GM23338 (cell line): ENCODE data around the gene UGT1A10. TPM values are rescaled to one million over a fixed set of nuclear protein-coding genes. Genes with fewer than 3 reads are reported as not detected.

Experiments used
- ATAC-seq: fragments of 200-7000 bp; cut with Tn5 transposase; 3 replicates; pipeline ENCODE4 v1.9.1; 2020
- DNase-seq: peaks from one replicate; pipeline ENCODE4 v3.0.0-alpha.2; 2015; ENCODE audit warnings: low spot score
- H2AFZ ChIP-seq: fragments of 200-600 bp; sonication (generic); 2 replicates; pipeline ENCODE4 v1.8.0; 2016; ENCODE audit warnings: antibody characterized with exemption, mild to moderate bottlenecking, moderate library complexity
- H3F3A ChIP-seq: fragments of 200-600 bp; sonication (generic); replicated peaks from 2 replicates; pipeline ENCODE4 v1.8.0; 2017; ENCODE audit warnings: antibody characterized with exemption, mixed run types, low read depth
- H3K27ac ChIP-seq: fragments of 200-600 bp; sonication (generic); 2 replicates; pipeline ENCODE4 v1.6.1; 2016; ENCODE audit warnings: low read depth
- H3K27me3 ChIP-seq: fragments of 200-600 bp; sonication (generic); 2 replicates; pipeline ENCODE4 v1.8.0; 2016; ENCODE audit warnings: mild to moderate bottlenecking, mixed run types, moderate library complexity; ENCODE audit not compliant: insufficient read depth
- H3K36me3 ChIP-seq: fragments of 200-600 bp; sonication (generic); 2 replicates; pipeline ENCODE4 v1.8.0; 2016; ENCODE audit warnings: mild to moderate bottlenecking; ENCODE audit not compliant: insufficient read depth
- H3K4me1 ChIP-seq: fragments of 200-600 bp; sonication (generic); 2 replicates; pipeline ENCODE4 v1.8.0; 2016; ENCODE audit warnings: mild to moderate bottlenecking, moderate library complexity; ENCODE audit not compliant: insufficient read depth
- H3K4me2 ChIP-seq: fragments of 200-600 bp; sonication (generic); 2 replicates; pipeline ENCODE4 v1.7.1; 2017; ENCODE audit warnings: mixed run types
- H3K4me3 ChIP-seq: fragments of 200-600 bp; sonication (generic); 2 replicates; pipeline ENCODE4 v1.6.1; 2016; ENCODE audit warnings: mixed run types
- H3K79me2 ChIP-seq: fragments of 200-600 bp; sonication (generic); replicated peaks from 2 replicates; pipeline ENCODE4 v1.8.0; 2017; ENCODE audit warnings: mild to moderate bottlenecking; ENCODE audit not compliant: insufficient read depth
- H3K9me2 ChIP-seq: fragments of 200-600 bp; sonication (generic); 2 replicates; pipeline ENCODE4 v1.8.0; 2017; ENCODE audit not compliant: insufficient read depth
- H4K20me1 ChIP-seq: fragments of 200-600 bp; sonication (generic); replicated peaks from 2 replicates; pipeline ENCODE4 v1.8.0; 2017; ENCODE audit warnings: mild to moderate bottlenecking; ENCODE audit not compliant: insufficient read depth
- H3K27ac Mint-ChIP-seq: 2 replicates; pipeline ENCODE4 v1.8.0; 2020; ENCODE audit warnings: inconsistent platforms, mild to moderate bottlenecking, moderate library complexity, mixed read lengths
- H3K27me3 Mint-ChIP-seq: 3 replicates; pipeline ENCODE4 v1.8.0; 2022; ENCODE audit warnings: low read depth, mild to moderate bottlenecking, moderate library complexity, mixed read lengths, inconsistent platforms; ENCODE audit not compliant: insufficient read depth, poor library complexity
- H3K36me3 Mint-ChIP-seq: 3 replicates; pipeline ENCODE4 v1.8.0; 2021; ENCODE audit warnings: low read depth, mild to moderate bottlenecking, inconsistent platforms, moderate library complexity, mixed read lengths
- H3K4me1 Mint-ChIP-seq: 3 replicates; pipeline ENCODE4 v1.8.0; 2020; ENCODE audit warnings: mild to moderate bottlenecking, inconsistent platforms, mixed read lengths
- H3K4me3 Mint-ChIP-seq: 3 replicates; pipeline ENCODE4 v1.8.0; 2021; ENCODE audit warnings: moderate library complexity, mild to moderate bottlenecking, inconsistent platforms, mixed read lengths
- H3K9me3 Mint-ChIP-seq: 3 replicates; pipeline ENCODE4 v1.8.0; 2020; ENCODE audit warnings: moderate library complexity, mild to moderate bottlenecking, inconsistent platforms, mixed read lengths
- CREB1 ChIP-seq: fragments of 250-450 bp; sonication (Bioruptor Pico); IDR thresholded peaks from 2 replicates; pipeline ENCODE4 v1.5.0; 2020; ENCODE audit warnings: low read depth, mild to moderate bottlenecking, moderate library complexity
- EZH2 ChIP-seq: fragments of 200-600 bp; sonication (generic); IDR thresholded peaks from one replicate; pipeline ENCODE4 v1.8.0; 2017; ENCODE audit warnings: antibody characterized with exemption, mild to moderate bottlenecking, low read depth; ENCODE audit not compliant: unreplicated experiment
- EZH2phosphoT487 ChIP-seq: fragments of 200-600 bp; sonication (generic); IDR thresholded peaks from one replicate; pipeline ENCODE4 v1.8.1; 2018; ENCODE audit warnings: antibody characterized with exemption; ENCODE audit not compliant: unreplicated experiment
- JUNB ChIP-seq: IDR thresholded peaks from one replicate; pipeline ENCODE4 v1.6.1; 2016; ENCODE audit warnings: antibody characterized with exemption; ENCODE audit not compliant: unreplicated experiment
- NANOG ChIP-seq: IDR thresholded peaks from 2 replicates; pipeline ENCODE4 v1.6.1; 2016; ENCODE audit warnings: antibody characterized with exemption, borderline replicate concordance
- POLR2AphosphoS5 ChIP-seq: IDR thresholded peaks from 2 replicates; pipeline ENCODE4 v1.6.1; 2016; ENCODE audit warnings: antibody characterized with exemption, low read depth
- STAT1 ChIP-seq: IDR thresholded peaks from one replicate; pipeline ENCODE4 v1.6.1; 2016; ENCODE audit warnings: antibody characterized with exemption; ENCODE audit not compliant: unreplicated experiment
- ZNF114 ChIP-seq: fragments of 250-450 bp; sonication (Bioruptor Pico); IDR thresholded peaks from 2 replicates; pipeline ENCODE4 v1.5.0; 2020; ENCODE audit warnings: mild to moderate bottlenecking, moderate library complexity
- ZNF331 ChIP-seq: fragments of 250-450 bp; sonication (Bioruptor Pico); IDR thresholded peaks from 2 replicates; pipeline ENCODE4 v1.5.0; 2020; ENCODE audit warnings: low read depth, mild to moderate bottlenecking, moderate library complexity
- polyA plus RNA-seq: library from polyadenylated mRNA; unstranded; fragments of >200 nt; fragmentation: Nextera tagmentation; extraction: Ambion mirVana; gene quantifications from 2 replicates; pipeline ENCODE4 v1.2.1, GENCODE V29; 2016
- total RNA-seq: library from RNA; depleted of rRNA; stranded (reverse); fragments of >200 nt; shearing (Covaris generic); gene quantifications from 2 replicates; pipeline ENCODE4 v1.2.3, GENCODE V29; 2014
- TF ChIP-seq, protein P1 (sequence below): IDR thresholded peaks from 2 replicates; pipeline ENCODE4 v1.6.1; 2016; ENCODE audit warnings: antibody characterized with exemption
- TF ChIP-seq, protein P2 (sequence below): fragments of 250-450 bp; sonication (Bioruptor Pico); IDR thresholded peaks from 2 replicates; pipeline ENCODE4 v1.5.0; 2020; ENCODE audit warnings: mild to moderate bottlenecking, moderate library complexity
- TF ChIP-seq, protein P3 (sequence below), 2 experiments: fragments of 200-600 bp in 1 of 2; sonication (generic) in 1 of 2; conservative IDR thresholded peaks; 2 replicates each; pipeline versions ENCODE4 v1.5.1 to v1.6.1; 2016 to 2017; ENCODE audit warnings: antibody characterized with exemption in 2 of 2, low read depth in 2 of 2, mild to moderate bottlenecking in 2 of 2, moderate library complexity in 1 of 2
- TF ChIP-seq, protein P4 (sequence below): IDR thresholded peaks from one replicate; pipeline ENCODE4 v1.6.1; 2018; ENCODE audit warnings: antibody characterized with exemption; ENCODE audit not compliant: unreplicated experiment

The UGT1A10 gene
- total and polyA plus RNA-seq, 2 experiments from 2014 or later, result not detected

DNA sequence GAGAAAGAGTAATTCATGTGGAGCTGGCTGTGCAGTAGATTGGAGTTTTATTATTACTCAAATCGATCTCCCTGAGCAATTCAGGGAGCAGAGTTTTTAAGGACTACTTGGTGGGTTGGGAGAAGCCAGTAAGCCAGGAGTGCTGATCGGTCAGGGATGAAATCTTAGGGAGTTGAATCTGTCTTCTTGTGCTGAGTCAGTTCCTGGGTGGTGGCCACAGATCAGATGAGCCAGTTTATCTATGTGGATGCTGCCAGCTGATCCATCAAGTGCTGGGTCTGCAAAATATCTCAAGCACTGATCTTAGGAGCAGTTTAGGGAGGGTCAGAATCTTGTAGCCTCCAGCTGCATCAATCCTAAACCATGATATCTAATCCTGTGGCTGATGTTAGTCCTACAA is 35.9 kb upstream of the UGT1A10 start:
- TF ChIP-seq POLR2AphosphoS5 (no peak), EZH2 (no peak), ZNF114 (no peak), STAT1 (no peak), NANOG (no peak), ZNF331 (CRISPR knock-in tag) (no peak), CREB1 (CRISPR knock-in tag) (no peak), EZH2phosphoT487 (no peak), JUNB (no peak)
- TF ChIP-seq, protein P1, sequence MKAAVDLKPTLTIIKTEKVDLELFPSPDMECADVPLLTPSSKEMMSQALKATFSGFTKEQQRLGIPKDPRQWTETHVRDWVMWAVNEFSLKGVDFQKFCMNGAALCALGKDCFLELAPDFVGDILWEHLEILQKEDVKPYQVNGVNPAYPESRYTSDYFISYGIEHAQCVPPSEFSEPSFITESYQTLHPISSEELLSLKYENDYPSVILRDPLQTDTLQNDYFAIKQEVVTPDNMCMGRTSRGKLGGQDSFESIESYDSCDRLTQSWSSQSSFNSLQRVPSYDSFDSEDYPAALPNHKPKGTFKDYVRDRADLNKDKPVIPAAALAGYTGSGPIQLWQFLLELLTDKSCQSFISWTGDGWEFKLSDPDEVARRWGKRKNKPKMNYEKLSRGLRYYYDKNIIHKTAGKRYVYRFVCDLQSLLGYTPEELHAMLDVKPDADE, result no peak
- TF ChIP-seq, protein P2, sequence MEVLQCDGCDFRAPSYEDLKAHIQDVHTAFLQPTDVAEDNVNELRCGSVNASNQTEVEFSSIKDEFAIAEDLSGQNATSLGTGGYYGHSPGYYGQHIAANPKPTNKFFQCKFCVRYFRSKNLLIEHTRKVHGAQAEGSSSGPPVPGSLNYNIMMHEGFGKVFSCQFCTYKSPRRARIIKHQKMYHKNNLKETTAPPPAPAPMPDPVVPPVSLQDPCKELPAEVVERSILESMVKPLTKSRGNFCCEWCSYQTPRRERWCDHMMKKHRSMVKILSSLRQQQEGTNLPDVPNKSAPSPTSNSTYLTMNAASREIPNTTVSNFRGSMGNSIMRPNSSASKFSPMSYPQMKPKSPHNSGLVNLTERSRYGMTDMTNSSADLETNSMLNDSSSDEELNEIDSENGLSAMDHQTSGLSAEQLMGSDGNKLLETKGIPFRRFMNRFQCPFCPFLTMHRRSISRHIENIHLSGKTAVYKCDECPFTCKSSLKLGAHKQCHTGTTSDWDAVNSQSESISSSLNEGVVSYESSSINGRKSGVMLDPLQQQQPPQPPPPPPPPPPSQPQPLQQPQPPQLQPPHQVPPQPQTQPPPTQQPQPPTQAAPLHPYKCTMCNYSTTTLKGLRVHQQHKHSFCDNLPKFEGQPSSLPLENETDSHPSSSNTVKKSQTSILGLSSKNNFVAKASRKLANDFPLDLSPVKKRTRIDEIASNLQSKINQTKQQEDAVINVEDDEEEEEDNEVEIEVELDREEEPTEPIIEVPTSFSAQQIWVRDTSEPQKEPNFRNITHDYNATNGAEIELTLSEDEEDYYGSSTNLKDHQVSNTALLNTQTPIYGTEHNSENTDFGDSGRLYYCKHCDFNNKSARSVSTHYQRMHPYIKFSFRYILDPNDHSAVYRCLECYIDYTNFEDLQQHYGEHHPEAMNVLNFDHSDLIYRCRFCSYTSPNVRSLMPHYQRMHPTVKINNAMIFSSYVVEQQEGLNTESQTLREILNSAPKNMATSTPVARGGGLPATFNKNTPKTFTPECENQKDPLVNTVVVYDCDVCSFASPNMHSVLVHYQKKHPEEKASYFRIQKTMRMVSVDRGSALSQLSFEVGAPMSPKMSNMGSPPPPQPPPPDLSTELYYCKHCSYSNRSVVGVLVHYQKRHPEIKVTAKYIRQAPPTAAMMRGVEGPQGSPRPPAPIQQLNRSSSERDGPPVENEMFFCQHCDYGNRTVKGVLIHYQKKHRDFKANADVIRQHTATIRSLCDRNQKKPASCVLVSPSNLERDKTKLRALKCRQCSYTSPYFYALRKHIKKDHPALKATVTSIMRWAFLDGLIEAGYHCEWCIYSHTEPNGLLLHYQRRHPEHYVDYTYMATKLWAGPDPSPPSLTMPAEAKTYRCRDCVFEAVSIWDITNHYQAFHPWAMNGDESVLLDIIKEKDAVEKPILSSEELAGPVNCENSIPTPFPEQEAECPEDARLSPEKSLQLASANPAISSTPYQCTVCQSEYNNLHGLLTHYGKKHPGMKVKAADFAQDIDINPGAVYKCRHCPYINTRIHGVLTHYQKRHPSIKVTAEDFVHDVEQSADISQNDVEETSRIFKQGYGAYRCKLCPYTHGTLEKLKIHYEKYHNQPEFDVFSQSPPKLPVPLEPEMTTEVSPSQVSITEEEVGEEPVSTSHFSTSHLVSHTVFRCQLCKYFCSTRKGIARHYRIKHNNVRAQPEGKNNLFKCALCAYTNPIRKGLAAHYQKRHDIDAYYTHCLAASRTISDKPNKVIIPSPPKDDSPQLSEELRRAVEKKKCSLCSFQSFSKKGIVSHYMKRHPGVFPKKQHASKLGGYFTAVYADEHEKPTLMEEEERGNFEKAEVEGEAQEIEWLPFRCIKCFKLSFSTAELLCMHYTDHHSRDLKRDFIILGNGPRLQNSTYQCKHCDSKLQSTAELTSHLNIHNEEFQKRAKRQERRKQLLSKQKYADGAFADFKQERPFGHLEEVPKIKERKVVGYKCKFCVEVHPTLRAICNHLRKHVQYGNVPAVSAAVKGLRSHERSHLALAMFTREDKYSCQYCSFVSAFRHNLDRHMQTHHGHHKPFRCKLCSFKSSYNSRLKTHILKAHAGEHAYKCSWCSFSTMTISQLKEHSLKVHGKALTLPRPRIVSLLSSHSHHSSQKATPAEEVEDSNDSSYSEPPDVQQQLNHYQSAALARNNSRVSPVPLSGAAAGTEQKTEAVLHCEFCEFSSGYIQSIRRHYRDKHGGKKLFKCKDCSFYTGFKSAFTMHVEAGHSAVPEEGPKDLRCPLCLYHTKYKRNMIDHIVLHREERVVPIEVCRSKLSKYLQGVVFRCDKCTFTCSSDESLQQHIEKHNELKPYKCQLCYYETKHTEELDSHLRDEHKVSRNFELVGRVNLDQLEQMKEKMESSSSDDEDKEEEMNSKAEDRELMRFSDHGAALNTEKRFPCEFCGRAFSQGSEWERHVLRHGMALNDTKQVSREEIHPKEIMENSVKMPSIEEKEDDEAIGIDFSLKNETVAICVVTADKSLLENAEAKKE, result no peak
- TF ChIP-seq, protein P3, sequence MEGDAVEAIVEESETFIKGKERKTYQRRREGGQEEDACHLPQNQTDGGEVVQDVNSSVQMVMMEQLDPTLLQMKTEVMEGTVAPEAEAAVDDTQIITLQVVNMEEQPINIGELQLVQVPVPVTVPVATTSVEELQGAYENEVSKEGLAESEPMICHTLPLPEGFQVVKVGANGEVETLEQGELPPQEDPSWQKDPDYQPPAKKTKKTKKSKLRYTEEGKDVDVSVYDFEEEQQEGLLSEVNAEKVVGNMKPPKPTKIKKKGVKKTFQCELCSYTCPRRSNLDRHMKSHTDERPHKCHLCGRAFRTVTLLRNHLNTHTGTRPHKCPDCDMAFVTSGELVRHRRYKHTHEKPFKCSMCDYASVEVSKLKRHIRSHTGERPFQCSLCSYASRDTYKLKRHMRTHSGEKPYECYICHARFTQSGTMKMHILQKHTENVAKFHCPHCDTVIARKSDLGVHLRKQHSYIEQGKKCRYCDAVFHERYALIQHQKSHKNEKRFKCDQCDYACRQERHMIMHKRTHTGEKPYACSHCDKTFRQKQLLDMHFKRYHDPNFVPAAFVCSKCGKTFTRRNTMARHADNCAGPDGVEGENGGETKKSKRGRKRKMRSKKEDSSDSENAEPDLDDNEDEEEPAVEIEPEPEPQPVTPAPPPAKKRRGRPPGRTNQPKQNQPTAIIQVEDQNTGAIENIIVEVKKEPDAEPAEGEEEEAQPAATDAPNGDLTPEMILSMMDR (conservative IDR thresholded peaks at IDR 0.05; ENCODE audit: low read depth in 2 of 2), result no peak
- TF ChIP-seq, protein P4, sequence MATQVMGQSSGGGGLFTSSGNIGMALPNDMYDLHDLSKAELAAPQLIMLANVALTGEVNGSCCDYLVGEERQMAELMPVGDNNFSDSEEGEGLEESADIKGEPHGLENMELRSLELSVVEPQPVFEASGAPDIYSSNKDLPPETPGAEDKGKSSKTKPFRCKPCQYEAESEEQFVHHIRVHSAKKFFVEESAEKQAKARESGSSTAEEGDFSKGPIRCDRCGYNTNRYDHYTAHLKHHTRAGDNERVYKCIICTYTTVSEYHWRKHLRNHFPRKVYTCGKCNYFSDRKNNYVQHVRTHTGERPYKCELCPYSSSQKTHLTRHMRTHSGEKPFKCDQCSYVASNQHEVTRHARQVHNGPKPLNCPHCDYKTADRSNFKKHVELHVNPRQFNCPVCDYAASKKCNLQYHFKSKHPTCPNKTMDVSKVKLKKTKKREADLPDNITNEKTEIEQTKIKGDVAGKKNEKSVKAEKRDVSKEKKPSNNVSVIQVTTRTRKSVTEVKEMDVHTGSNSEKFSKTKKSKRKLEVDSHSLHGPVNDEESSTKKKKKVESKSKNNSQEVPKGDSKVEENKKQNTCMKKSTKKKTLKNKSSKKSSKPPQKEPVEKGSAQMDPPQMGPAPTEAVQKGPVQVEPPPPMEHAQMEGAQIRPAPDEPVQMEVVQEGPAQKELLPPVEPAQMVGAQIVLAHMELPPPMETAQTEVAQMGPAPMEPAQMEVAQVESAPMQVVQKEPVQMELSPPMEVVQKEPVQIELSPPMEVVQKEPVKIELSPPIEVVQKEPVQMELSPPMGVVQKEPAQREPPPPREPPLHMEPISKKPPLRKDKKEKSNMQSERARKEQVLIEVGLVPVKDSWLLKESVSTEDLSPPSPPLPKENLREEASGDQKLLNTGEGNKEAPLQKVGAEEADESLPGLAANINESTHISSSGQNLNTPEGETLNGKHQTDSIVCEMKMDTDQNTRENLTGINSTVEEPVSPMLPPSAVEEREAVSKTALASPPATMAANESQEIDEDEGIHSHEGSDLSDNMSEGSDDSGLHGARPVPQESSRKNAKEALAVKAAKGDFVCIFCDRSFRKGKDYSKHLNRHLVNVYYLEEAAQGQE, result no peak
- H3K27ac ChIP-seq, result no peak overlapping the region
- no peaks in the 10 kb centered on the region for H3K27me3 ChIP-seq
- no peaks in the 10 kb centered on the region for H3K79me2 ChIP-seq
- no peaks in the 10 kb centered on the region for H3K27me3 Mint-ChIP-seq
- H3K4me2 ChIP-seq, result no peak overlapping the region
- no peak for ATAC-seq
- DNase-seq, result no peak
- no peaks in the 10 kb centered on the region for H3K36me3 Mint-ChIP-seq
- no peaks in the 10 kb centered on the region for H3F3A ChIP-seq
- no peaks in the 10 kb centered on the region for H3K4me1 ChIP-seq
- no peaks in the 10 kb centered on the region for H4K20me1 ChIP-seq
- no peak overlapping the region for H3K4me3 Mint-ChIP-seq
- H3K27ac Mint-ChIP-seq, result no peak overlapping the region
- no peak overlapping the region for H3K4me3 ChIP-seq
- H2AFZ ChIP-seq, result no peak overlapping the region
- no peaks in the 10 kb centered on the region for H3K4me1 Mint-ChIP-seq
- no peaks in the 10 kb centered on the region; the same call in 1 of the 2 replicates for H3K9me2 ChIP-seq
- peaks cover 17% of the 10 kb centered on the region for H3K9me3 Mint-ChIP-seq
- no peaks in the 10 kb centered on the region for H3K36me3 ChIP-seq
